ENCODE results near the gene NGEF.

- no peak for TF ChIP-seq POLR2A (IDR thresholded peaks at IDR 0.05)
- no peak for TF ChIP-seq CTCF (IDR thresholded peaks at IDR 0.05)
Observed at GRCh38 chr2:232843834-232844233, 169.2 kb downstream of the NGEF start.

All from adrenal gland (tissue), 5 donors.